GM12878 (cell line): ENCODE results near the gene RAB3B. TPM values are rescaled to one million over a fixed set of nuclear protein-coding genes. Genes with fewer than 3 reads are reported as not detected.

Source experiments
- ATAC-seq: fragments of 200-7000 bp; cut with Tn5 transposase; 3 replicates; pipeline ENCODE4 v1.9.1; 2020; ENCODE audit warnings: mild to moderate bottlenecking, moderate library complexity
- BruUV-seq: library from RNA; stranded (reverse); fragments of 400-500 nt; replicated peaks from 2 replicates; lab custom pipeline; 2021; lab: Mats Ljungman, UMichigan
- CTCF ChIA-PET: fragments of 300-600 bp; sonication (Branson Sonifier 250); formaldehyde crosslinking; extraction: SDS; loops from one replicate; lab custom pipeline; 2021; ENCODE audit warnings: inconsistent platforms; lab: Yijun Ruan, JAX
- POLR2A ChIA-PET: fragments of 350-600 bp; formaldehyde crosslinking; extraction: SDS; loops from one replicate; lab custom pipeline; 2021; ENCODE audit warnings: inconsistent platforms; lab: Charles Lee
- RAD21 ChIA-PET: fragments of 300-600 bp; sonication (Branson Sonifier 250); formaldehyde crosslinking; loops from one replicate; lab custom pipeline; 2023; ENCODE audit warnings: antibody characterized with exemption; ENCODE audit not compliant: unreplicated experiment; lab: Charles Lee
- SMC1A ChIA-PET: fragments of 300-600 bp; sonication (Branson Sonifier 250); formaldehyde crosslinking; loops from one replicate; lab custom pipeline; 2023; ENCODE audit not compliant: unreplicated experiment, uncharacterized antibody; lab: Charles Lee
- DNase-seq: peaks from one replicate; pipeline ENCODE4 v3.0.0-alpha.2; 2011; ENCODE audit warnings: low read depth, low spot score
- FAIRE-seq: peaks from 3 replicates; lab custom pipeline; 2011; peaks lifted over from hg19 to GRCh38; lab: Jason Lieb, UNC
- H2AFZ ChIP-seq: 2 replicates; pipeline ENCODE4 v1.6.0; 2011; ENCODE audit warnings: low read depth, low read length, control low read depth; ENCODE audit not compliant: control insufficient read depth
- H3K27ac ChIP-seq: 2 replicates; pipeline ENCODE4 v1.5.1; 2011; ENCODE audit warnings: control low read depth; ENCODE audit not compliant: control insufficient read depth, insufficient read depth
- H3K27me3 ChIP-seq, 2 experiments: replicated peaks in 1 of 2; 2 replicates each; pipeline versions ENCODE4 v1.6.0 to v1.6.1; 2011; ENCODE audit warnings: low read length in 1 of 2; ENCODE audit not compliant: control insufficient read depth in 2 of 2, insufficient read depth in 2 of 2
- H3K36me3 ChIP-seq, 2 experiments: 2 replicates each; pipeline ENCODE4 v1.5.1; 2011; ENCODE audit warnings: low read length in 1 of 2; ENCODE audit not compliant: control insufficient read depth in 2 of 2, insufficient read depth in 2 of 2
- H3K4me1 ChIP-seq: 2 replicates; pipeline ENCODE4 v1.6.1; 2011; ENCODE audit warnings: mild to moderate bottlenecking, low read length, moderate library complexity, mixed read lengths; ENCODE audit not compliant: control insufficient read depth, insufficient read depth
- H3K4me2 ChIP-seq: 2 replicates; pipeline ENCODE4 v1.6.0; 2011; ENCODE audit warnings: control low read depth; ENCODE audit not compliant: control insufficient read depth, insufficient read depth
- H3K4me3 ChIP-seq: fragments of 200-600 bp; sonication (generic); 2 replicates; pipeline ENCODE4 v1.5.1; 2016
- H3K79me2 ChIP-seq: 2 replicates; pipeline ENCODE4 v1.6.0; 2011; ENCODE audit warnings: low read length; ENCODE audit not compliant: control insufficient read depth, insufficient read depth
- H3K9ac ChIP-seq: 2 replicates; pipeline ENCODE4 v1.8.0; 2011; ENCODE audit warnings: low read length, control low read depth, mixed read lengths; ENCODE audit not compliant: control insufficient read depth, insufficient read depth
- H3K9me3 ChIP-seq: replicated peaks from 3 replicates; pipeline ENCODE4 v1.5.1; 2011; ENCODE audit warnings: mild to moderate bottlenecking, low read length; ENCODE audit not compliant: control insufficient read depth, insufficient read depth
- H4K20me1 ChIP-seq: 2 replicates; pipeline ENCODE4 v1.6.0; 2011; ENCODE audit not compliant: control insufficient read depth, insufficient read depth
- ATF2 ChIP-seq: IDR thresholded peaks from 2 replicates; pipeline ENCODE4 v1.6.1; 2012; ENCODE audit warnings: low read length, inconsistent platforms
- BACH1 ChIP-seq: fragments of 450-650 bp; IDR thresholded peaks from 2 replicates; pipeline ENCODE4 v1.6.1; 2017; ENCODE audit warnings: mild to moderate bottlenecking, borderline replicate concordance
- BCL11A ChIP-seq: IDR thresholded peaks from 2 replicates; pipeline ENCODE4 v1.6.1; 2011; ENCODE audit warnings: low read depth, low read length
- CBFB ChIP-seq: IDR thresholded peaks from 2 replicates; pipeline ENCODE4 v1.6.1; 2016; ENCODE audit warnings: antibody characterized with exemption, low read depth
- ESRRA ChIP-seq: IDR thresholded peaks from 2 replicates; pipeline ENCODE4 v1.6.1; 2012; ENCODE audit warnings: mild to moderate bottlenecking, low read length, improper control_type of control experiment
- IKZF2 ChIP-seq, 2 experiments: fragments of 450-650 bp; IDR thresholded peaks; 2 replicates each; pipeline ENCODE4 v1.6.1; 2017; ENCODE audit warnings: mild to moderate bottlenecking in 2 of 2, moderate library complexity in 2 of 2
- IRF3 ChIP-seq: fragments of 450-650 bp; IDR thresholded peaks from 2 replicates; pipeline ENCODE4 v1.6.1; 2014; ENCODE audit warnings: mild to moderate bottlenecking
- KAT2A ChIP-seq: conservative IDR thresholded peaks from 2 replicates; pipeline ENCODE4 v1.6.1; 2011; ENCODE audit warnings: low read depth, low read length; ENCODE audit not compliant: control insufficient read depth
- MEF2A ChIP-seq: IDR thresholded peaks from 2 replicates; pipeline ENCODE4 v1.6.1; 2011; ENCODE audit warnings: low read depth, mild to moderate bottlenecking, low read length, moderate library complexity; ENCODE audit not compliant: insufficient read depth
- NR2C1 ChIP-seq: fragments of 450-650 bp; IDR thresholded peaks from 2 replicates; pipeline ENCODE4 v1.6.1; 2017; ENCODE audit warnings: antibody characterized with exemption, mild to moderate bottlenecking, moderate library complexity
- NRF1 ChIP-seq: conservative IDR thresholded peaks from 2 replicates; pipeline ENCODE4 v1.6.1; 2011; ENCODE audit warnings: mild to moderate bottlenecking, low read depth, low read length, improper control_type of control experiment
- RAD51 ChIP-seq: fragments of 450-650 bp; IDR thresholded peaks from 2 replicates; pipeline ENCODE4 v1.6.1; 2016; ENCODE audit warnings: moderate library complexity, mild to moderate bottlenecking, inconsistent platforms
- RFX5 ChIP-seq: IDR thresholded peaks from 2 replicates; pipeline ENCODE4 v1.6.1; 2011; ENCODE audit warnings: low read depth, low read length, improper control_type of control experiment
- SMAD1 ChIP-seq: fragments of 450-650 bp; IDR thresholded peaks from 2 replicates; pipeline ENCODE4 v1.6.1; 2018; ENCODE audit warnings: mild to moderate bottlenecking, low read depth; ENCODE audit not compliant: partially characterized antibody
- STAT3 ChIP-seq: IDR thresholded peaks from 2 replicates; pipeline ENCODE4 v1.6.1; 2011; ENCODE audit warnings: low read depth, low read length, improper control_type of control experiment
- WGBS: methylation state at CpG from one replicate; pipeline ENCODE4 v1.1.6; 2016; ENCODE audit warnings: low lambda C conversion rate; ENCODE audit not compliant: insufficient replicate concordance, insufficient coverage; ENCODE audit errors: missing lambda C conversion rate; 5-methylcytosine and 5-hydroxymethylcytosine counted together
- in situ Hi-C: fragments of 300-500 bp; cut with MboI; formaldehyde crosslinking; loops from 9 replicates; pipeline ENCODE4 v1.14.3; 2018; ENCODE audit warnings: mixed read lengths
- intact Hi-C: fragments of 100-400 bp; cut with micrococcal nuclease; formaldehyde crosslinking; loops from one replicate; pipeline ENCODE4 v1.14.2; 2022; ENCODE audit not compliant: unreplicated experiment
- polyA plus RNA-seq, 11 experiments: library from polyadenylated mRNA; depleted of rRNA in 4 of 11; unstranded in 6 of 11; stranded (reverse) in 5 of 11; fragments of >200 nt; fragmentation: Nextera tagmentation in 4 of 11; fragmentation: Illumina TruSeq in 1 of 11; extraction: Ambion mirVana in 4 of 11; extraction: Trizol in 1 of 11; gene quantifications; 1 replicate in 1 of 11; 2 replicates in 10 of 11; pipeline versions ENCODE4 v1.2.1 to v1.2.3, GENCODE V29; 2011 to 2016; ENCODE audit warnings: inconsistent platforms in 2 of 11, missing spikeins in 2 of 11, low read depth in 1 of 11
- total RNA-seq, 4 experiments: library from RNA; depleted of rRNA in 3 of 4; stranded (reverse); fragments of >200 nt in 3 of 4; fragmentation: Illumina TruSeq in 1 of 4; extraction: Trizol in 1 of 4; gene quantifications; 2 replicates each; pipeline versions ENCODE4 v1.2.1 to v1.2.3, GENCODE V29; 2013 to 2021
- TF ChIP-seq, protein P1 (sequence below): IDR thresholded peaks from 2 replicates; pipeline ENCODE4 v1.6.1; 2011; ENCODE audit warnings: mild to moderate bottlenecking, low read depth, low read length, moderate library complexity; ENCODE audit not compliant: insufficient replicate concordance
- TF ChIP-seq, protein P2 (sequence below): fragments of 450-650 bp; formaldehyde crosslinking; IDR thresholded peaks from 2 replicates; pipeline ENCODE4 v1.4.0; 2022; ENCODE audit warnings: mild to moderate bottlenecking, moderate library complexity

RAB3B gene
- total and polyA plus RNA-seq, 10 of the 15 experiments (the other 5 are each of a cell fraction or from before 2014, with no cell fraction given): 0.05 to 0.32 (median 0.24) TPM

- ATAC-seq: no peak
- Histone ChIP-seq H3K9ac (no peak overlapping the region), H3K9me3 (no peaks in the 10 kb centered on the region; the same call in 1 of the 3 replicates), H3K4me3 (no peak overlapping the region), H3K4me2 (no peak overlapping the region), H2AFZ (no peak overlapping the region), H3K36me3 (no peaks in the 10 kb centered on the region), H3K27ac (no peak overlapping the region), H3K27me3 (no peaks in the 10 kb centered on the region), H4K20me1 (no peaks in the 10 kb centered on the region), H3K79me2 (no peaks in the 10 kb centered on the region), H3K4me1 (no peaks in the 10 kb centered on the region)
- ChIA-PET RAD21 (no interaction called here), SMC1A (interaction anchor here (0.7 to 3.5 kb wide), 2 partner anchors 15 to 38 kb away, joined by 3 to 12 read pairs; no protein-coding TSS in a partner anchor), POLR2A (interaction anchor here (0.5 to 0.6 kb wide), 2 partner anchors 14 to 822 kb away, joined by 4 read pairs; no protein-coding TSS in a partner anchor), CTCF (no interaction called here)
- DNase-seq: no peak
- no TSS peak for BruUV-seq
- no peak for FAIRE-seq
- intact Hi-C loops (no loop called here), in situ Hi-C loops (no loop called here)
- 50% methylated on average over 1 of the region's 1 CpG for WGBS
- TF ChIP-seq KAT2A: no peak
- TF ChIP-seq, protein P1, sequence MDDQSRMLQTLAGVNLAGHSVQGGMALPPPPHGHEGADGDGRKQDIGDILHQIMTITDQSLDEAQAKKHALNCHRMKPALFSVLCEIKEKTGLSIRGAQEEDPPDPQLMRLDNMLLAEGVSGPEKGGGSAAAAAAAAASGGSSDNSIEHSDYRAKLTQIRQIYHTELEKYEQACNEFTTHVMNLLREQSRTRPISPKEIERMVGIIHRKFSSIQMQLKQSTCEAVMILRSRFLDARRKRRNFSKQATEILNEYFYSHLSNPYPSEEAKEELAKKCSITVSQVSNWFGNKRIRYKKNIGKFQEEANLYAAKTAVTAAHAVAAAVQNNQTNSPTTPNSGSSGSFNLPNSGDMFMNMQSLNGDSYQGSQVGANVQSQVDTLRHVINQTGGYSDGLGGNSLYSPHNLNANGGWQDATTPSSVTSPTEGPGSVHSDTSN: no peak
- TF ChIP-seq IRF3: no peak
- no peak for TF ChIP-seq NR2C1
- no peak for TF ChIP-seq ESRRA
- TF ChIP-seq STAT3: no peak
- TF ChIP-seq MEF2A: no peak
- TF ChIP-seq, protein P2, sequence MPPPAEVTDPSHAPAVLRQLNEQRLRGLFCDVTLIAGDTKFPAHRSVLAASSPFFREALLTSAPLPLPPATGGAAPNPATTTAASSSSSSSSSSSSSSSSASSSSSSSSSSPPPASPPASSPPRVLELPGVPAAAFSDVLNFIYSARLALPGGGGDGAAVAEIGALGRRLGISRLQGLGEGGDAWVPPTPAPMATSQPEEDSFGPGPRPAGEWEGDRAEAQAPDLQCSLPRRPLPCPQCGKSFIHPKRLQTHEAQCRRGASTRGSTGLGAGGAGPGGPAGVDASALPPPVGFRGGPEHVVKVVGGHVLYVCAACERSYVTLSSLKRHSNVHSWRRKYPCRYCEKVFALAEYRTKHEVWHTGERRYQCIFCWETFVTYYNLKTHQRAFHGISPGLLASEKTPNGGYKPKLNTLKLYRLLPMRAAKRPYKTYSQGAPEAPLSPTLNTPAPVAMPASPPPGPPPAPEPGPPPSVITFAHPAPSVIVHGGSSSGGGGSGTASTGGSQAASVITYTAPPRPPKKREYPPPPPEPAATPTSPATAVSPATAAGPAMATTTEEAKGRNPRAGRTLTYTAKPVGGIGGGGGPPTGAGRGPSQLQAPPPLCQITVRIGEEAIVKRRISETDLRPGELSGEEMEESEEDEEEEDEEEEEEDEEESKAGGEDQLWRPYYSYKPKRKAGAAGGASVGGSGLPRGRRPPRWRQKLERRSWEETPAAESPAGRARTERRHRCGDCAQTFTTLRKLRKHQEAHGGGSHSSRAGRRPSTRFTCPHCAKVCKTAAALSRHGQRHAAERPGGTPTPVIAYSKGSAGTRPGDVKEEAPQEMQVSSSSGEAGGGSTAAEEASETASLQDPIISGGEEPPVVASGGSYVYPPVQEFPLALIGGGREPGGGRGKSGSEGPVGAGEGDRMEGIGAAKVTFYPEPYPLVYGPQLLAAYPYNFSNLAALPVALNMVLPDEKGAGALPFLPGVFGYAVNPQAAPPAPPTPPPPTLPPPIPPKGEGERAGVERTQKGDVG: no peak
- no peak for TF ChIP-seq IKZF2 (IDR thresholded peaks at IDR 0.05)
- TF ChIP-seq SMAD1: no peak
- no peak for TF ChIP-seq RAD51
- TF ChIP-seq ATF2: no peak
- TF ChIP-seq BCL11A: no peak
- TF ChIP-seq CBFB: no peak
- no peak for TF ChIP-seq RFX5
- TF ChIP-seq NRF1: no peak
- TF ChIP-seq BACH1: no peak
These were observed 44.2 kb downstream of the RAB3B start for GRCh38 chr1:51946300-51946699.
